ENCODE data around the gene POMC.
A peak's percentile ranks its signal among the peaks of the same experiment; 100 is the strongest.
"Not testable (repeated sequence)": the region's sequence is repeated elsewhere in the genome, so short reads cannot be mapped to it uniquely, and the experiment has no call there.

Gene POMC

DNA sequence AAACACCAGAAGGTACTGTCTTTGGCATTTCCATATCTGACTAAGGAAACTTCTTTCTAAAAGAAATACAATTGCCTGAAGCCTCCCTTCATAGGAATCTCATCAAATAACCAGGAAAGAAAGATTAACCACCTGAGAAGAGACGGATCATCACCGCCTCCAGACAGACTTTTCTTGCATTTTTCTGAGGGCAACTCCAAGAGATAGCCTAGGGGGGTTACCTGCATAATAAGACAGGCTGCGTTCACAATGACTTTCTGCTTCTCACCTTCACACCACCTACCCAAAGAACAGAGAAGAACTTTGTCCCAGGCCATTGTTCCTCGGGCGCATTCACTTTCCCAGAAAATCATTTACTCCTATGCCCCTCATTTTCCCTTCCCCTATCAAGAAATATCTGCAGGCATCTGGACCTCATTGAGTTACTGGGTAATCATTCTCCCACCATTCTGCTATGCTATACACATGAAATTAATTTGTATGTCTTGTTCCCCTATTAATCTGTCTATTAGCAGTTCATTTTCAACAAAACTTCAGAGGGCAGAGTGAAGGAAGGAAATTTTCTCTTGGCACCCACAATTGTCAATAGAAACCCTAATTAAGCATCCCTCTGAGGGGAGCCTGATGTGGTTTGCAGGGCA lies 8.3 kb upstream of the POMC start:
- DNase-seq (ENCODE audit: low read depth in 2 of 2): no peak

GRCh38 chr2:25176138-25176537 lies 7.8 kb upstream of the POMC start:
- no peak for DNase-seq (ENCODE audit: low read depth in 2 of 2)

DNA sequence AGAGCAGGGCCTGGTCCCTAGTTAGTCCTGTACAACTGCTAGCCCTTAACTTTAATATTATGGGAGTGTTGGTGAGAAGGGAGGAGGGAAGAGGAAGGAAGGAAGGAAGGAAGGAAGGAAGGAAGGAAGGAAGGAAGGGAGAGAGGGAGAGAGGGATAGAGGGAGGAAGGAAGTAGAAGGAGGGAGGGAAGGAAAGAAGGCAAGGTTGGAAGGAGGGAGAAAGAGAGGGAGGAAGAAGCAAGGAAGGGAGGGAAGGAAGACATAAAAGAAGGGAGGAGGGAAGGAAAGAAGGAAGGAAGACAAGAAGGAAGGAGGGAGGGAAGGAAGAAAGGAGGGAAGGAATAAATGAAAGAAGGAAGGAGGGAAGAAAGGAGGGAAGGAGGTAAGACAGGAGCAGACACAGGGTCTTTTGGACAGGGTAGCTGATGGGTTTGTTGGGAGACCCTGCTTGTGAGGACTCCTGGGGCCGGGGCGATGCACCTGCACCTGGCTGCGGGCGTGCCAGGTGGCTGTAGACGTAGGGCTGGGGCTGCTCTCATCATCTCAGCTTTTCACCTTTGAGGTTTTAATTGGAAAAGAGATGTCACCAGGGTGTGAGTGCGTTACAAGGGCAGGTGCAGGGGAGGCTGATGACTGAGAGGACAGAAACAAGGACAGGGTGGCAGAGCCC lies 5.9 kb upstream of the POMC start:
- DNase-seq (ENCODE audit: low read depth in 2 of 2): no peak

- DNase-seq (ENCODE audit: low read depth in 2 of 2): no peak
Observed at GRCh38 chr2:25173719-25174118, 5.3 kb upstream of the POMC start.

DNA sequence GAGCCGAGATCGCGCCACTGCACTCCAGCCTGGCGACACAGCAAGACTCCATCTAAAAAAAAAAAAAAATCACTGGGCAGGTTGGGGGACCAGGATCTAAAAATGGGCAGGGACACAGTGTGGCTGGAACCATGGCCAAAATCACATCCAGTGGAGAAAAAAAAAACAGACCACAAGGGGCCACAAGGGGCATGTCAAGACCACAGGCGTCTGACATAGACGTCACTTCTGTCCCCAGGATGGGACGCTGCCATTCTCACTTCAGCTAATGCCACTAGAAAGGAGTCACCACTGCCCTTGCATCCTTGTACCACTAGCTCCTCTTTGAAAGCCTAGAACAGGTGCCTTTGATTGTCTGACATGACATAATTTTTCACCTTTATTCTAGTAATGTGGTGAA lies 2.5 kb upstream of the POMC start:
- DNase-seq (ENCODE audit: low read depth in 2 of 2): no peak

GRCh38 chr2:25169073-25169470 lies 692 bp upstream of the POMC start:
- no peak for DNase-seq (ENCODE audit: low read depth in 2 of 2)

- DNase-seq (ENCODE audit: low read depth in 2 of 2): peak; percentile 13 to 18
Observed at GRCh38 chr2:25165992-25166875, 2.1 kb downstream of the POMC start.

DNA sequence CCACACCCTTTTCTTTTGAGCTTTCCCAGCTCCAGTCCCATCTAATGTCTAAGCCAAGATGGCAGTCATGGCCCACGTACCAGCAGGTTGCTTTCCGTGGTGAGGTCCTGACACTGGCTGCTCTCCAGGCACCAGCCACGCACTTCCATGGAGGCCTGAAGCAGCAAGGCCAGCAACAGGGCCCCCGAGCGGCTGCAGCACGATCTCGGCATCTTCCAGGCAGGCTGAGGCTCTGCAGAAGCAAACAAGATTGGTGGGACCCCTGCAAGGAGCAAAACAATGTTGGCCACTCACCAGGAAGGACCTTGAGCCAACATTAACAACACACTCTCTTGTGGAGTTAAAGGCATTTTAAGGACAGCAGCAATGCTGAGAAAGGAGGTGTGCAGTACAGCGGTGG lies 3.8 kb downstream of the POMC start:
- DNase-seq (ENCODE audit: low read depth in 2 of 2): no peak

- DNase-seq (ENCODE audit: low read depth in 2 of 2): not testable (repeated sequence)
Observed at GRCh38 chr2:25162061-25162460, 6.3 kb downstream of the POMC start.

DNA sequence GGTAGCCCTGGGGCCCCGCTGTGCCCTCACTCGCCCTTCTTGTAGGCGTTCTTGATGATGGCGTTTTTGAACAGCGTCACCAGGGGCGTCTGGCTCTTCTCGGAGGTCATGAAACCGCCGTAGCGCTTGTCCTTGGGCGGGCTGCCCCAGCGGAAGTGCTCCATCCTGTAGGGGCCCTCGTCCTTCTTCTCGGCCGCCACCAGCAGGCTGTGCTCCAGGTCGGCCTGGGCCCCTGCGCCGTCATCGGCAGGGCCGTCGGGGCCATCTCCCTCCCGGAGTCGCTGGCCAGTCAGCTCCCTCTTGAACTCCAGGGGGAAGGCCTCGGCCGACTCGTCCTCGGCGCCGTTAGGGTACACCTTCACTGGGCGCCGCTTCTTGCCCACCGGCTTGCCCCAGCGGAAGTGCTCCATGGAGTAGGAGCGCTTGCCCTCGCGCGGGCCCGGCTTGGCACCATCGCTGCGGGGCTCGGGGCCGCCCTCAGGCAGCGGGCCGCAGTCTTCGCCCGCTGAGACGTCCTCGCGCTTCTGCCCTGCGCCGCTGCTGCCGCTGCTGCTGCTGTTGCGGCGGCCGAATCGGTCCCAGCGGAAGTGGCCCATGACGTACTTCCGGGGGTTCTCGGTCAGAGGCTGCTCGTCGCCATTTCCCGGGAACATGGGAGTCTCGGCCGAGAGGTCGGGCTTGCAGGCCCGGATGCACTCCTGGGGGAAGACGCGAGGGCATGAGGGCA lies 7.2 kb downstream of the POMC start:
- DNase-seq (ENCODE audit: low read depth in 2 of 2): peak; percentile 46 to 61

DNA sequence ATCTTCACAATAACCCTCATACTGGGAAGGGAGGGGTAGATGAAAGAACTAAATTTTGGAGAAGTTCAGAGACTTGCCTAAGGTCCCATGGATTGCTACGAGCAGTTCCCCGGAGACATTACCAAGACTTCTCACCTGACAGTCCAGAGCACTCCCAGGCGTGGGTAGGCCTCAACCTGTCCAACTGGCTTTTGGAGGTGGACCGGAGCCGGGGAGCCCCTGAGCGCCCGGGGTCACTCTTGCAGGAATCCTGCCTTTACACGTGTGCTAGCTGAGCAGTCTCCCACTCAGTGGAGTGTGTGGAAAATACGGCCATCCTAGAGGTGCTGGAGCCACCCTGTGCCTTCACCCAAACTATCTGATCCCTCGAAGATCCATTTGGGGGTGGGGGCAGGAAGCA lies 8.0 kb downstream of the POMC start:
- DNase-seq (ENCODE audit: low read depth in 2 of 2): no peak

DNA sequence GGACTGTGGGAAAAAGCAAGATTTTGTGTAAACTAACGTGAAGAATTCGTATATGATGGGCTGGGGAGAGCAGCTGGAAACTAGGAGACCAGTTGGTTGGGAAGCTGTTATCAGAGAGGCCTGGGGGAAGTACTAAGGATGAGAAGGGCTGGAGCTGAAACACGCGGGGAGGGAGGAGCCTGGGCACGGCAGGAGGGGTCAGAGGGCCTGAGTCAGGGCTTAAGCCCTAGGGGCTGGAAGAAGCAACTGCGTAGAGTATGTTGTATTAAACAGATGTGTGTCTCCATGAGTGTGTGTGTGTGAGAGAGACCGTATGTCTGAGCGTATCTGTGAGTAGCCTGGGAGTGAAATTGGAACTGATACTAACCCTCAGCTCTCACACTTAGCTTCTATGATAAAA lies 8.4 kb downstream of the POMC start:
- no peak for DNase-seq (ENCODE audit: low read depth in 2 of 2)

GRCh38 chr2:25158096-25158852 lies 10.1 kb downstream of the POMC start:
- no peak for DNase-seq (ENCODE audit: low read depth in 2 of 2)

- DNase-seq (ENCODE audit: low read depth in 2 of 2): no peak
Observed at GRCh38 chr2:25155401-25155800, 13.0 kb downstream of the POMC start.

DNA sequence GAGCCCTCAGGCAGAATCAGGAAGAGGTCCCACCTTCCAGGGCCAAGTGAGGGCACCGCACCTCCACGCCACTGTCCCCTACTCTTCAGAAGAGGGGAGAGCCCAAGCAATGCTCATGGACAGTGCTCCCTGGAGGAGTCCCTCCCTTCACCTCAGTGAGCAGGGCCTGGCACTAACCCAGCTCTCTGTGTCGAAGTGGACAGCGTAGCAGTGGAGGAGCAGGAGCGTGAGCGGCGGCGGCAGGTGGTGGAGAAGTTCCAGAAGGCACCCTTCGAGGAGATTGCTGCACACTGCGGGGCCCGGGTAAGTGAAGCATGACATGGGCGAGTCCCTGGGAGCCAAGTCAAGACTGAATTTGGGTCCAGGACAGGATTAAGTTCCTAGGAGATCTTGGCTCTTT lies 16.7 kb downstream of the POMC start:
- no peak for DNase-seq (ENCODE audit: low read depth in 2 of 2)

GRCh38 chr2:25150993-25151392 lies 17.4 kb downstream of the POMC start:
- DNase-seq (ENCODE audit: low read depth in 2 of 2): not testable (repeated sequence)

DNA sequence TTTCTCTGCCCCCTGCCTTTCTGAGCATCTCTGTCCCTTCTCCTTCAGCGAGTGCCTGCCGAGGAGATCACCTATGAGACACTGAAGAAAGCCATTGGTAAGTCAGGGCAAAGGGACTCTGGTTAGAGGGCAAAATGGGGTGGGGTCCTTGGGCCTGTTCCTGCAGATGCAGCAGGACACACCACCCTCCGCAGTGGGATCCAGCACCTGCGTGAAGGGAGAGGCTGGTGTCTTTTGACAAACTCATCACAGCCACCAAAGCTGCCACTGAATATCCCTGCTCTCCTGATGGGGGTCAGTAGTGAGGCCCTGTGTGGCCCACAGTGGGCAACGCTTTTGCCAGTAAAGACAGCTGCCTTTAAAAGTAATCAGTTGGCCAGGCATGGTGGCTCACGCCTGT lies 18.7 kb downstream of the POMC start:
- no peak for DNase-seq (ENCODE audit: low read depth in 2 of 2)

- DNase-seq (ENCODE audit: low read depth in 2 of 2): no peak
Observed at GRCh38 chr2:25146896-25147295, 21.5 kb downstream of the POMC start.

DNA sequence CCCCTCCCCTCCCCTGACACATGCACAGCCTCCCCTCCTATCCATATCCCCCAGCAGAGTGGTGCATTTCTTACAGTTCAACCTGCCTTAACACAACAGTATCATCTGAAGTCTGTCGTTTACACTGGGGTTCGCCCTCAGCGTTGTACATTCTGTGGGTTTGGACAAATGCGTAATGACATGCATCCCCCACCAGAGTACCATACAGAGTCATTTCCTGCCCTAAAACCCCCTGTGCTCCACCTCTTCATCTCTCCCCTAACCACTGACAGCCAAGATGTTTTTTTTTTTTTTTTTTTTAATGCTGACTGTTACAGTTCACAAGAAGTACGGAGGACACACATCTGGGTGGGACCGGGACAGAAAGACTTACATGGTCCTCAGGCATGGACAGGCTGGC lies 22.6 kb downstream of the POMC start:
- DNase-seq (ENCODE audit: low read depth in 2 of 2): no peak

DNA sequence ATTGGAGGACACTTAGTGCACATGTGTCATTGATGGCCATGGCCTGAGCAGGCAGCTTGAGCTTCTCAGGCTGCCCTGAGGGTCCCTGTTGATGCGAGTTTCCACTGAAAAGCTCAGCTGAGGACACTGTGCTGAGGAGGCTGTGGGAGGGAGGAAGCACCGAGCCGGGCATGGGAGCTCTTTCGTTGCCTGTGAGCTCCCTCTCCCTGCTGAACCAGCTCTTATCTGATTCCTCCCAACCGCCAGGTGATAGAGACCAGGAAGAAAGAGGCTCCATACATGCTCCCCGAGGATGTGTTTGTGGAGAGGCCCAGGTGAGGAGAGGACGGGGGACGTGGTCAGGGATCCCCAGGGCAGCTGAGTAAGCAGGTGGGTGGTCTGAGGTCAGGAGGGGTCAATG lies 27.3 kb downstream of the POMC start:
- no peak for DNase-seq (ENCODE audit: low read depth in 2 of 2)

DNA sequence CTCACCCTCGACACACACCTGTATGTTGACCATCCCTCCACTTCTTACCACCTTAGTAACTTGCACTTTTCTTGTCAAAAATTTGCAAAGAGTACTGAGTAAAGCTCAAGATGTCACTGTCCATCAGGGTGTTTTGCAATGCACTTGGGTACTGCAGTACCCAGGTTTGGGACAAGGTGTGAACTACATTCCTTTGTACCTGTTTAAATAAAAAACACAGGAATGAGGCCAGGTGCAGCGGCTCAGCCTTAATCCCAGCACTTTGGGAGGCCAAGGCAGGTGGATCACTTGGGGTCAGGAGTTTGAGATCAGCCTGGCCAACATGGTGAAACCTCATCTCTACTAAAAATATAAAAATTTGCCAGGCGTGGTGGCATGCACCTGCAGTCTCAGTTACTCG lies 27.8 kb downstream of the POMC start:
- DNase-seq (ENCODE audit: low read depth in 2 of 2): not testable (repeated sequence)
